HL-60 (cell line): ENCODE results near the gene SPTSSA.

Experiments
- TF ChIP-seq, protein P1 (sequence below): IDR thresholded peaks from one replicate; pipeline ENCODE4 v1.5.1; 2011; ENCODE audit warnings: low read length, control low read depth, inconsistent platforms; ENCODE audit not compliant: insufficient read depth
- TF ChIP-seq, protein P2 (sequence below): IDR thresholded peaks from 2 replicates; pipeline ENCODE4 v1.6.1; 2012; ENCODE audit warnings: low read depth; ENCODE audit not compliant: insufficient replicate concordance

DNA sequence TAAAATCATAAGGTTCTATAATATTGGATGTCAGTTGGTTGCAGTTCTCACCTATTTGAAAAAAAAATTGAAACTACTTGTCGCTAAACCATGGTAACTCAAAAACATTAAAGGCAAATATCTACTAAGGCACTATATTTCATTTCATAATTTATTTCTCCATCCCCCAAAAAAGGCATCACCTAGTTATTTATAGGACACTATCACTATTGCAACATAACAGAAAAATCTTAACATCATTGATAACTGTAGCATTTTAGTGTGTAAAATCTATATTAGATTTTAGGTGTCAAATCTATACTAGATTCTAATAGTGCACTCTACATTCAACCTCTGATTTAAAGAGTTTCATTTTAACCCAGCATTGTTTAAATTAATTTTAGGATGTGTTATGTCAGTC, 1.7 kb downstream of the SPTSSA start:
- TF ChIP-seq, protein P1, sequence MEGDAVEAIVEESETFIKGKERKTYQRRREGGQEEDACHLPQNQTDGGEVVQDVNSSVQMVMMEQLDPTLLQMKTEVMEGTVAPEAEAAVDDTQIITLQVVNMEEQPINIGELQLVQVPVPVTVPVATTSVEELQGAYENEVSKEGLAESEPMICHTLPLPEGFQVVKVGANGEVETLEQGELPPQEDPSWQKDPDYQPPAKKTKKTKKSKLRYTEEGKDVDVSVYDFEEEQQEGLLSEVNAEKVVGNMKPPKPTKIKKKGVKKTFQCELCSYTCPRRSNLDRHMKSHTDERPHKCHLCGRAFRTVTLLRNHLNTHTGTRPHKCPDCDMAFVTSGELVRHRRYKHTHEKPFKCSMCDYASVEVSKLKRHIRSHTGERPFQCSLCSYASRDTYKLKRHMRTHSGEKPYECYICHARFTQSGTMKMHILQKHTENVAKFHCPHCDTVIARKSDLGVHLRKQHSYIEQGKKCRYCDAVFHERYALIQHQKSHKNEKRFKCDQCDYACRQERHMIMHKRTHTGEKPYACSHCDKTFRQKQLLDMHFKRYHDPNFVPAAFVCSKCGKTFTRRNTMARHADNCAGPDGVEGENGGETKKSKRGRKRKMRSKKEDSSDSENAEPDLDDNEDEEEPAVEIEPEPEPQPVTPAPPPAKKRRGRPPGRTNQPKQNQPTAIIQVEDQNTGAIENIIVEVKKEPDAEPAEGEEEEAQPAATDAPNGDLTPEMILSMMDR = no peak
- TF ChIP-seq, protein P2, sequence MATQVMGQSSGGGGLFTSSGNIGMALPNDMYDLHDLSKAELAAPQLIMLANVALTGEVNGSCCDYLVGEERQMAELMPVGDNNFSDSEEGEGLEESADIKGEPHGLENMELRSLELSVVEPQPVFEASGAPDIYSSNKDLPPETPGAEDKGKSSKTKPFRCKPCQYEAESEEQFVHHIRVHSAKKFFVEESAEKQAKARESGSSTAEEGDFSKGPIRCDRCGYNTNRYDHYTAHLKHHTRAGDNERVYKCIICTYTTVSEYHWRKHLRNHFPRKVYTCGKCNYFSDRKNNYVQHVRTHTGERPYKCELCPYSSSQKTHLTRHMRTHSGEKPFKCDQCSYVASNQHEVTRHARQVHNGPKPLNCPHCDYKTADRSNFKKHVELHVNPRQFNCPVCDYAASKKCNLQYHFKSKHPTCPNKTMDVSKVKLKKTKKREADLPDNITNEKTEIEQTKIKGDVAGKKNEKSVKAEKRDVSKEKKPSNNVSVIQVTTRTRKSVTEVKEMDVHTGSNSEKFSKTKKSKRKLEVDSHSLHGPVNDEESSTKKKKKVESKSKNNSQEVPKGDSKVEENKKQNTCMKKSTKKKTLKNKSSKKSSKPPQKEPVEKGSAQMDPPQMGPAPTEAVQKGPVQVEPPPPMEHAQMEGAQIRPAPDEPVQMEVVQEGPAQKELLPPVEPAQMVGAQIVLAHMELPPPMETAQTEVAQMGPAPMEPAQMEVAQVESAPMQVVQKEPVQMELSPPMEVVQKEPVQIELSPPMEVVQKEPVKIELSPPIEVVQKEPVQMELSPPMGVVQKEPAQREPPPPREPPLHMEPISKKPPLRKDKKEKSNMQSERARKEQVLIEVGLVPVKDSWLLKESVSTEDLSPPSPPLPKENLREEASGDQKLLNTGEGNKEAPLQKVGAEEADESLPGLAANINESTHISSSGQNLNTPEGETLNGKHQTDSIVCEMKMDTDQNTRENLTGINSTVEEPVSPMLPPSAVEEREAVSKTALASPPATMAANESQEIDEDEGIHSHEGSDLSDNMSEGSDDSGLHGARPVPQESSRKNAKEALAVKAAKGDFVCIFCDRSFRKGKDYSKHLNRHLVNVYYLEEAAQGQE = no peak
